ENCODE results near the gene INCA1.

DNA sequence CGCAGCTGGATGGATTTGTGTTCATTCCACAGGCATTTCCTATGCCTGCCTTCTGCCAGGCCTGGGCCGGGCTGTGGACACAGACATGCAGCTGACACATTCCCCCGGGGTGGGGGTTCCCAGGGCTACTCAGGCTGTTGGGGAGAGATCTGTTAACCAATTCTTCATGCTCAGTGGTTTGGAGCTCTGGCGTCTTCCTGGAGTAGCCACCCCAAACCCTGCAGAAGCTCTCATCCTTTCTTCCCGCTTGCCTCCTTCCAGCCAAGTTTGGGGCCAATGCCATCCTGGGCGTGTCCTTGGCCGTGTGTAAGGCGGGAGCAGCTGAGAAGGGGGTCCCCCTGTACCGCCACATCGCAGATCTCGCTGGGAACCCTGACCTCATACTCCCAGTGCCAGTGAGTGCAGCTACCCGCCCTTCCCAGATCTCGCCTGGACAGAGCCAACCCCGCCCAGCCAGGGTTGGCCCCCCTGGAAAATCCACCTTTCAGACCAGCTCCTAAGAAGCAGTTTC is 43.8 kb downstream of the INCA1 start:
- TF ChIP-seq YY1 (IDR thresholded peaks at IDR 0.05; ENCODE audit: low read depth, low read length) (no peak), ZNF274 (IDR thresholded peaks at IDR 0.05; ENCODE audit: borderline replicate concordance, extremely low read depth, low read length) (no peak), POLR2A (IDR thresholded peaks at IDR 0.05; ENCODE audit: control extremely low read depth in 1 of 2, low read depth in 2 of 2, low read length in 2 of 2) (no peak), EZH2 (IDR thresholded peaks at IDR 0.05; ENCODE audit: low read depth, low read length, severe bottlenecking) (no peak), CBX8 (IDR thresholded peaks at IDR 0.05; ENCODE audit: borderline replicate concordance, low read depth, low read length) (no peak), EP300 (IDR thresholded peaks at IDR 0.05; ENCODE audit: borderline replicate concordance in 1 of 2, low read depth in 2 of 2, low read length in 2 of 2) (no peak), GABPA (IDR thresholded peaks at IDR 0.05; ENCODE audit: borderline replicate concordance, insufficient read depth, low read length) (no peak)
- TF ChIP-seq, protein P1, sequence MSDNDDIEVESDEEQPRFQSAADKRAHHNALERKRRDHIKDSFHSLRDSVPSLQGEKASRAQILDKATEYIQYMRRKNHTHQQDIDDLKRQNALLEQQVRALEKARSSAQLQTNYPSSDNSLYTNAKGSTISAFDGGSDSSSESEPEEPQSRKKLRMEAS (IDR thresholded peaks at IDR 0.05): no peak
- TF ChIP-seq, protein P2, sequence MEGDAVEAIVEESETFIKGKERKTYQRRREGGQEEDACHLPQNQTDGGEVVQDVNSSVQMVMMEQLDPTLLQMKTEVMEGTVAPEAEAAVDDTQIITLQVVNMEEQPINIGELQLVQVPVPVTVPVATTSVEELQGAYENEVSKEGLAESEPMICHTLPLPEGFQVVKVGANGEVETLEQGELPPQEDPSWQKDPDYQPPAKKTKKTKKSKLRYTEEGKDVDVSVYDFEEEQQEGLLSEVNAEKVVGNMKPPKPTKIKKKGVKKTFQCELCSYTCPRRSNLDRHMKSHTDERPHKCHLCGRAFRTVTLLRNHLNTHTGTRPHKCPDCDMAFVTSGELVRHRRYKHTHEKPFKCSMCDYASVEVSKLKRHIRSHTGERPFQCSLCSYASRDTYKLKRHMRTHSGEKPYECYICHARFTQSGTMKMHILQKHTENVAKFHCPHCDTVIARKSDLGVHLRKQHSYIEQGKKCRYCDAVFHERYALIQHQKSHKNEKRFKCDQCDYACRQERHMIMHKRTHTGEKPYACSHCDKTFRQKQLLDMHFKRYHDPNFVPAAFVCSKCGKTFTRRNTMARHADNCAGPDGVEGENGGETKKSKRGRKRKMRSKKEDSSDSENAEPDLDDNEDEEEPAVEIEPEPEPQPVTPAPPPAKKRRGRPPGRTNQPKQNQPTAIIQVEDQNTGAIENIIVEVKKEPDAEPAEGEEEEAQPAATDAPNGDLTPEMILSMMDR (IDR thresholded peaks at IDR 0.05; ENCODE audit: control extremely low read depth in 1 of 3, insufficient read depth in 1 of 3, low read depth in 1 of 3, low read length in 3 of 3): no peak

All from H1 (cell line).